H9 (cell line): ENCODE measurements around the gene KRT6C. TPM values are rescaled to one million over a fixed set of nuclear protein-coding genes. Genes with fewer than 3 reads are reported as not detected.

ENCODE experiments used
- DNase-seq: peaks from one replicate; pipeline ENCODE4 v3.0.0-alpha.2; 2017
- H2AFZ ChIP-seq: one replicate; pipeline ENCODE4 v1.6.1; 2013; ENCODE audit warnings: mild to moderate bottlenecking, low read length, control low read depth, moderate library complexity
- H2AK5ac ChIP-seq: 2 replicates; pipeline ENCODE4 v1.6.1; 2013; ENCODE audit warnings: low read length, control low read depth, mixed read lengths; ENCODE audit not compliant: insufficient read length
- H2BK120ac ChIP-seq: one replicate; pipeline ENCODE4 v1.6.1; 2013; ENCODE audit warnings: low read depth, mild to moderate bottlenecking, low read length, control low read depth, inconsistent platforms; ENCODE audit not compliant: poor library complexity, severe bottlenecking
- H2BK12ac ChIP-seq: 2 replicates; pipeline ENCODE4 v1.6.1; 2013; ENCODE audit warnings: low read length, control low read depth, mixed read lengths, low read depth; ENCODE audit not compliant: insufficient read length
- H2BK15ac ChIP-seq: 2 replicates; pipeline ENCODE4 v1.6.1; 2013; ENCODE audit warnings: low read depth, low read length, control low read depth
- H2BK20ac ChIP-seq: one replicate; pipeline ENCODE4 v1.6.1; 2013; ENCODE audit warnings: low read depth, mild to moderate bottlenecking, low read length, control low read depth, inconsistent platforms; ENCODE audit not compliant: poor library complexity, severe bottlenecking
- H2BK5ac ChIP-seq: 2 replicates; pipeline ENCODE4 v1.6.1; 2013; ENCODE audit warnings: low read length, control low read depth, mixed read lengths; ENCODE audit not compliant: insufficient read length
- H3K14ac ChIP-seq: 2 replicates; pipeline ENCODE4 v1.6.1; 2013; ENCODE audit warnings: low read length, control low read depth; ENCODE audit not compliant: insufficient read depth
- H3K18ac ChIP-seq: 2 replicates; pipeline ENCODE4 v1.6.1; 2013; ENCODE audit warnings: low read depth, mild to moderate bottlenecking, mixed read lengths, low read length, control low read depth; ENCODE audit not compliant: insufficient read length
- H3K23ac ChIP-seq: 2 replicates; pipeline ENCODE4 v1.6.1; 2013; ENCODE audit warnings: low read length, control low read depth, mixed read lengths, low read depth; ENCODE audit not compliant: insufficient read length
- H3K23me2 ChIP-seq: 2 replicates; pipeline ENCODE4 v1.6.1; 2013; ENCODE audit warnings: low read depth, mild to moderate bottlenecking, mixed read lengths, low read length, control low read depth; ENCODE audit not compliant: insufficient read length, poor library complexity, severe bottlenecking
- H3K27ac ChIP-seq: 2 replicates; pipeline ENCODE4 v1.5.1; 2013; ENCODE audit warnings: low read length, control low read depth, mixed read lengths, low read depth; ENCODE audit not compliant: insufficient read length
- H3K27me3 ChIP-seq: 2 replicates; pipeline ENCODE4 v1.6.1; 2013; ENCODE audit warnings: low read length, control low read depth, inconsistent platforms; ENCODE audit not compliant: insufficient read depth
- H3K4ac ChIP-seq: 2 replicates; pipeline ENCODE4 v1.6.1; 2013; ENCODE audit warnings: low read depth, mild to moderate bottlenecking, control low read depth, inconsistent platforms, low read length, moderate library complexity
- H3K4me1 ChIP-seq: 2 replicates; pipeline ENCODE4 v1.6.1; 2013; ENCODE audit warnings: low read length, control low read depth, inconsistent platforms; ENCODE audit not compliant: insufficient read depth
- H3K4me2 ChIP-seq: 2 replicates; pipeline ENCODE4 v1.6.1; 2013; ENCODE audit warnings: low read length, control low read depth, mixed read lengths; ENCODE audit not compliant: insufficient read length, insufficient read depth
- H3K56ac ChIP-seq: 2 replicates; pipeline ENCODE4 v1.6.1; 2013; ENCODE audit warnings: low read depth, mild to moderate bottlenecking, mixed read lengths, low read length, control low read depth; ENCODE audit not compliant: insufficient read length
- H3K79me1 ChIP-seq: 2 replicates; pipeline ENCODE4 v1.6.1; 2013; ENCODE audit warnings: low read depth, mild to moderate bottlenecking, moderate library complexity, low read length, control low read depth, inconsistent platforms; ENCODE audit not compliant: insufficient read depth, poor library complexity, severe bottlenecking
- H3K79me2 ChIP-seq: 2 replicates; pipeline ENCODE4 v1.6.1; 2013; ENCODE audit warnings: low read length, control low read depth, inconsistent platforms; ENCODE audit not compliant: insufficient read depth
- H3K9ac ChIP-seq: 2 replicates; pipeline ENCODE4 v1.6.1; 2013; ENCODE audit warnings: low read length, control low read depth, mixed read lengths; ENCODE audit not compliant: insufficient read length; ENCODE audit errors: extremely low read depth
- H3K9me3 ChIP-seq: one replicate; pipeline ENCODE4 v1.6.1; 2013; ENCODE audit warnings: low read depth, low read length, inconsistent platforms; ENCODE audit not compliant: control insufficient read depth
- H3T11ph ChIP-seq: one replicate; pipeline ENCODE4 v1.6.1; 2013; ENCODE audit warnings: mild to moderate bottlenecking, low read length, control low read depth, inconsistent platforms
- H4K20me1 ChIP-seq: one replicate; pipeline ENCODE4 v1.6.1; 2013; ENCODE audit not compliant: control insufficient read depth, insufficient read length, insufficient read depth
- H4K5ac ChIP-seq: 2 replicates; pipeline ENCODE4 v1.6.1; 2013; ENCODE audit warnings: low read depth, mild to moderate bottlenecking, mixed read lengths, low read length, control low read depth; ENCODE audit not compliant: insufficient read length
- H4K8ac ChIP-seq: replicated peaks from 2 replicates; pipeline ENCODE4 v1.6.1; 2013; ENCODE audit warnings: low read length, control low read depth, mixed read lengths, low read depth; ENCODE audit not compliant: insufficient read length
- H4K91ac ChIP-seq: 2 replicates; pipeline ENCODE4 v1.6.1; 2013; ENCODE audit warnings: low read depth, mild to moderate bottlenecking, moderate library complexity, mixed read lengths, low read length, control low read depth; ENCODE audit not compliant: insufficient read length
- H3K27ac Mint-ChIP-seq, 3 experiments: 2 replicates in 2 of 3; 3 replicates in 1 of 3; pipeline ENCODE4 v1.8.0; 2020 to 2021; ENCODE audit warnings: mixed read lengths in 3 of 3, mild to moderate bottlenecking in 1 of 3, moderate library complexity in 1 of 3
- H3K27me3 Mint-ChIP-seq: 2 replicates; pipeline ENCODE4 v1.8.0; 2021; ENCODE audit warnings: low read depth, mild to moderate bottlenecking, moderate library complexity, mixed read lengths
- H3K36me3 Mint-ChIP-seq, 3 experiments: 2 replicates in 2 of 3; 3 replicates in 1 of 3; pipeline ENCODE4 v1.8.0; 2020 to 2021; ENCODE audit warnings: low read depth in 3 of 3, mixed read lengths in 3 of 3; ENCODE audit not compliant: insufficient read depth in 1 of 3
- H3K4me1 Mint-ChIP-seq, 2 experiments: 2 replicates each; pipeline ENCODE4 v1.8.0; 2020; ENCODE audit warnings: mixed read lengths in 2 of 2
- H3K4me3 Mint-ChIP-seq, 2 experiments: 2 replicates in 1 of 2; 3 replicates in 1 of 2; pipeline ENCODE4 v1.8.0; 2020 to 2021; ENCODE audit warnings: mild to moderate bottlenecking in 2 of 2, mixed read lengths in 2 of 2, moderate library complexity in 1 of 2
- H3K9me3 Mint-ChIP-seq, 2 experiments: 2 replicates in 1 of 2; 3 replicates in 1 of 2; pipeline ENCODE4 v1.8.0; 2020; ENCODE audit warnings: mild to moderate bottlenecking in 2 of 2, mixed read lengths in 2 of 2, moderate library complexity in 1 of 2
- WGBS: extraction: QIAGEN DNeasy Blood & Tissue Kit; methylation state at CpG from one replicate; pipeline ENCODE4 v1.1.7; 2013; ENCODE audit warnings: missing lambda C conversion rate, low lambda C conversion rate, mixed read lengths; ENCODE audit not compliant: insufficient read length; ENCODE audit errors: extremely low coverage; 5-methylcytosine and 5-hydroxymethylcytosine counted together
- total RNA-seq: library from RNA; stranded (reverse); gene quantifications from 2 replicates; pipeline ENCODE4 v1.2.1, GENCODE V29; 2021
- TF ChIP-seq, protein P1 (sequence below): fragments of 200-600 bp; sonication (generic); conservative IDR thresholded peaks from 3 replicates; pipeline ENCODE4 v1.8.0; 2021; ENCODE audit warnings: antibody characterized with exemption, mild to moderate bottlenecking

Gene KRT6C
- total RNA-seq, 1 experiment from 2014 or later: not detected

DNA sequence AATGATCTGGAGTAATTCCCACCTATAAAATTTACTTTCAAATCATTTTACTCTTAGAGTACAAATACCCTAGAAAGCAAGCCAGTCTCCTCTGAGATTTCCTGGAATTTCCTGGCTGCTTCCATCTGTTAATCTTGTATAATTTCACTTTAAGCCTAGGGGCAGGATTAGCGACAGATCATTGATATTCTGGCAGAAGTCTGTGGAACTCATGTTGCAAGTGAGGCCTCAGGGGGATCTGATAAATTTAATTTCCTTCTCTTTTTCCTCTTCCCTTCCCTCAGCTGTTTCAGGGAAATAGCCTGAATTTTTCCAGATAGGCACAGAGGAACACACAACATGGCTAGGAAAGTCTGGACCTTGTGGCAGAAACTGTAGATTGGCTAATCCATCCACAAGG lies 25.3 kb upstream of the KRT6C start:
- Histone ChIP-seq H2BK5ac (no peak overlapping the region), H3K27me3 (no peaks in the 10 kb centered on the region), H2BK20ac (no peak overlapping the region), H3K23ac (no peak overlapping the region), H4K91ac (no peak overlapping the region), H3K9ac (no peak overlapping the region), H2BK120ac (no peak overlapping the region), H3K79me2 (no peaks in the 10 kb centered on the region), H2BK15ac (no peak overlapping the region), H3K9me3 (no peaks in the 10 kb centered on the region), H3K56ac (no peak overlapping the region), H3T11ph (no peak overlapping the region), H4K8ac (no peak overlapping the region), H3K18ac (no peak overlapping the region), H3K4ac (no peak overlapping the region), H3K27ac (no peak overlapping the region), H3K79me1 (no peaks in the 10 kb centered on the region), H3K14ac (no peak overlapping the region), H3K4me1 (peaks cover 6% of the 10 kb centered on the region; the same call in 1 of the 2 replicates), H2AFZ (no peak overlapping the region), H4K20me1 (no peaks in the 10 kb centered on the region), H2BK12ac (no peak overlapping the region), H4K5ac (no peak overlapping the region), H3K23me2 (no peaks in the 10 kb centered on the region), H3K4me2 (no peak overlapping the region), H2AK5ac (no peak overlapping the region)
- no peak for DNase-seq
- Mint-ChIP-seq H3K36me3 (no peaks in the 10 kb centered on the region; a peak in 1 of 7 replicates), H3K27me3 (peaks cover 4% of the 10 kb centered on the region), H3K4me1 (peaks cover 28 to 37% of the 10 kb centered on the region in 2 experiments), H3K4me3 (no peak overlapping the region), H3K9me3 (0 out of 5 replicates have a peak, but pooled peaks cover 0 to 3% of the 10 kb centered on the region in 2 experiments), H3K27ac (no peak overlapping the region)
- TF ChIP-seq, protein P1, sequence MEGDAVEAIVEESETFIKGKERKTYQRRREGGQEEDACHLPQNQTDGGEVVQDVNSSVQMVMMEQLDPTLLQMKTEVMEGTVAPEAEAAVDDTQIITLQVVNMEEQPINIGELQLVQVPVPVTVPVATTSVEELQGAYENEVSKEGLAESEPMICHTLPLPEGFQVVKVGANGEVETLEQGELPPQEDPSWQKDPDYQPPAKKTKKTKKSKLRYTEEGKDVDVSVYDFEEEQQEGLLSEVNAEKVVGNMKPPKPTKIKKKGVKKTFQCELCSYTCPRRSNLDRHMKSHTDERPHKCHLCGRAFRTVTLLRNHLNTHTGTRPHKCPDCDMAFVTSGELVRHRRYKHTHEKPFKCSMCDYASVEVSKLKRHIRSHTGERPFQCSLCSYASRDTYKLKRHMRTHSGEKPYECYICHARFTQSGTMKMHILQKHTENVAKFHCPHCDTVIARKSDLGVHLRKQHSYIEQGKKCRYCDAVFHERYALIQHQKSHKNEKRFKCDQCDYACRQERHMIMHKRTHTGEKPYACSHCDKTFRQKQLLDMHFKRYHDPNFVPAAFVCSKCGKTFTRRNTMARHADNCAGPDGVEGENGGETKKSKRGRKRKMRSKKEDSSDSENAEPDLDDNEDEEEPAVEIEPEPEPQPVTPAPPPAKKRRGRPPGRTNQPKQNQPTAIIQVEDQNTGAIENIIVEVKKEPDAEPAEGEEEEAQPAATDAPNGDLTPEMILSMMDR: no peak
- WGBS: no CpG with 5 or more reads among the region's 1 CpG
